Mucosa of descending colon (tissue), 3 donors: Measurements from ENCODE around the gene PDCD1LG2. TPM values are rescaled to one million over a fixed set of nuclear protein-coding genes. Genes with fewer than 3 reads are reported as not detected.

ENCODE experiments used
- ATAC-seq: fragments of 200-7000 bp; cut with Tn5 transposase; one replicate; pipeline ENCODE4 v1.9.1; 2020; ENCODE audit warnings: mild to moderate bottlenecking, moderate library complexity
- DNase-seq, 3 donors: peaks; one replicate each; pipeline ENCODE4 v3.0.0-alpha.2; 2020
- H3K36me3 ChIP-seq: fragments of 200-600 bp; one replicate; pipeline ENCODE4 v1.8.0; 2021; ENCODE audit warnings: low read depth, mild to moderate bottlenecking
- H3K4me1 ChIP-seq: fragments of 200-600 bp; one replicate; pipeline ENCODE4 v1.8.0; 2021; ENCODE audit warnings: low read depth, mild to moderate bottlenecking
- H3K4me3 ChIP-seq: fragments of 200-600 bp; one replicate; pipeline ENCODE4 v1.8.0; 2021; ENCODE audit warnings: mild to moderate bottlenecking
- H3K9me3 ChIP-seq: fragments of 200-600 bp; one replicate; pipeline ENCODE4 v1.8.0; 2021; ENCODE audit warnings: mild to moderate bottlenecking
- CTCF ChIP-seq: fragments of 200-600 bp; IDR thresholded peaks from one replicate; pipeline ENCODE4 v1.8.0; 2022; ENCODE audit warnings: antibody characterized with exemption, mild to moderate bottlenecking
- intact Hi-C, 2 donors: fragments of 100-400 bp; cut with DNase I in 1 of 2; cut with micrococcal nuclease in 1 of 2; formaldehyde crosslinking; loops; one replicate each; pipeline versions ENCODE4 v1.11.0 to v1.11.1; 2022; cut with DNase I, micrococcal nuclease
- total RNA-seq, 3 donors: library from RNA; stranded (reverse); fragmentation: NEBNext Ultra II Directional in 2 of 3; extraction: Animal tissue kit (Norgen Biotek cat#: 25700) in 2 of 3; gene quantifications; one replicate each; pipeline versions ENCODE4 v1.2.1 to v1.2.4, GENCODE V29; 2021 to 2023
- donor health status: DM: no; HTN: no; CAD: no; lungs with moderate emphysema.
- donor health status: DM: no; HTN: no; CAD: no.
- donor health status: DM: no; HTN: yes; CAD: no.

PDCD1LG2 gene
- total RNA-seq, 3 donors from 2014 or later, result 0.20 to 1.2 (median 0.63) TPM

GRCh38 chr9:5515261-5515650 lies 4.9 kb downstream of the PDCD1LG2 start:
- no peak overlapping the region for H3K4me3 ChIP-seq
- H3K36me3 ChIP-seq, result no peaks in the 10 kb centered on the region
- H3K4me1 ChIP-seq, result no peaks in the 10 kb centered on the region
- intact Hi-C loops, result no loop called here
- no peaks in the 10 kb centered on the region for H3K9me3 ChIP-seq
- no peak for TF ChIP-seq CTCF
- no peak for ATAC-seq
- DNase-seq, result no peak

- intact Hi-C loops, result no loop called here
- Histone ChIP-seq H3K36me3 (no peaks in the 10 kb centered on the region), H3K9me3 (no peaks in the 10 kb centered on the region), H3K4me1 (no peaks in the 10 kb centered on the region), H3K4me3 (no peak overlapping the region)
- no peak for TF ChIP-seq CTCF
- ATAC-seq, result no peak
- no peak for DNase-seq
Measured at GRCh38 chr9:5516453-5517220, 6.3 kb downstream of the PDCD1LG2 start.

GRCh38 chr9:5518171-5518936 lies 8.0 kb downstream of the PDCD1LG2 start:
- ATAC-seq (no peak), DNase-seq (no peak)
- intact Hi-C loops, result no loop called here
- no peaks in the 10 kb centered on the region for H3K4me1 ChIP-seq
- no peak overlapping the region for H3K4me3 ChIP-seq
- no peaks in the 10 kb centered on the region for H3K36me3 ChIP-seq
- no peak for TF ChIP-seq CTCF
- no peaks in the 10 kb centered on the region for H3K9me3 ChIP-seq

- intact Hi-C loops, result no loop called here
- no peaks in the 10 kb centered on the region for H3K9me3 ChIP-seq
Measured at GRCh38 chr9:5518937-5519319, 8.6 kb downstream of the PDCD1LG2 start.

GRCh38 chr9:5524090-5524489 lies 13.8 kb downstream of the PDCD1LG2 start:
- DNase-seq (no peak), ATAC-seq (no peak)
- no peak for TF ChIP-seq CTCF
- intact Hi-C loops, result no loop called here
- no peaks in the 10 kb centered on the region for H3K9me3 ChIP-seq
- no peak overlapping the region for H3K4me3 ChIP-seq
- no peaks in the 10 kb centered on the region for H3K4me1 ChIP-seq
- H3K36me3 ChIP-seq, result no peaks in the 10 kb centered on the region

More at GRCh38 chr9:5518937-5519319, 8.6 kb downstream of the PDCD1LG2 start:
- H3K4me3 ChIP-seq, result no peak overlapping the region
- H3K36me3 ChIP-seq, result no peaks in the 10 kb centered on the region
- ATAC-seq, result no peak
- DNase-seq, result no peak
- TF ChIP-seq CTCF, result no peak
- no peaks in the 10 kb centered on the region for H3K4me1 ChIP-seq
